WTC11 (cell line): ENCODE data around the gene IL17RB. TPM values are rescaled to one million over a fixed set of nuclear protein-coding genes. Genes with fewer than 3 reads are reported as not detected.

Experiments
- ATAC-seq: fragments of 200-7000 bp; cut with Tn5 transposase; 2 replicates; pipeline ENCODE4 v1.10.0; 2021; ENCODE audit warnings: mild to moderate bottlenecking, moderate library complexity
- CTCF ChIA-PET: fragments of 300-600 bp; sonication (Branson Sonifier 250); formaldehyde crosslinking; loops from one replicate; lab custom pipeline; 2021; ENCODE audit warnings: antibody characterized with exemption; lab: Charles Lee
- POLR2A ChIA-PET: fragments of 350-600 bp; sonication (Branson Sonifier 250); formaldehyde crosslinking; loops from one replicate; lab custom pipeline; 2021; ENCODE audit warnings: antibody characterized with exemption; lab: Charles Lee
- DNase-seq: peaks from one replicate; pipeline ENCODE4 v3.0.0; 2021; ENCODE audit warnings: low spot score
- H3K27ac Mint-ChIP-seq: 2 replicates; pipeline ENCODE4 v1.8.0; 2021; ENCODE audit warnings: mixed read lengths
- H3K27me3 Mint-ChIP-seq: 2 replicates; pipeline ENCODE4 v1.8.0; 2021; ENCODE audit warnings: low read depth, mild to moderate bottlenecking, moderate library complexity, mixed read lengths
- H3K36me3 Mint-ChIP-seq: 2 replicates; pipeline ENCODE4 v1.8.0; 2021; ENCODE audit warnings: mixed read lengths
- H3K4me1 Mint-ChIP-seq: 2 replicates; pipeline ENCODE4 v1.8.0; 2022; ENCODE audit warnings: mixed read lengths
- H3K4me3 Mint-ChIP-seq: 2 replicates; pipeline ENCODE4 v1.8.0; 2021; ENCODE audit warnings: mild to moderate bottlenecking, moderate library complexity, mixed read lengths
- H3K9me3 Mint-ChIP-seq: 2 replicates; pipeline ENCODE4 v1.8.0; 2021; ENCODE audit warnings: mixed read lengths
- ARID4B ChIP-seq: sonication (generic); formaldehyde crosslinking; IDR thresholded peaks from 2 replicates; pipeline ENCODE4 v1.8.0; 2023; ENCODE audit warnings: missing genetic modification reagents, mild to moderate bottlenecking, borderline replicate concordance
- ATF1 ChIP-seq: sonication (generic); formaldehyde crosslinking; IDR thresholded peaks from 2 replicates; pipeline ENCODE4 v1.8.1; 2023; ENCODE audit warnings: mild to moderate bottlenecking, moderate library complexity, missing genetic modification reagents
- ATF3 ChIP-seq: sonication (generic); formaldehyde crosslinking; conservative IDR thresholded peaks from 2 replicates; pipeline ENCODE4 v1.8.1; 2022; ENCODE audit warnings: mild to moderate bottlenecking, missing genetic modification reagents
- CREM ChIP-seq: sonication (generic); formaldehyde crosslinking; IDR thresholded peaks from 2 replicates; pipeline ENCODE4 v1.8.1; 2022; ENCODE audit warnings: mild to moderate bottlenecking, missing genetic modification reagents, moderate library complexity
- E2F1 ChIP-seq: sonication (generic); formaldehyde crosslinking; IDR thresholded peaks from 2 replicates; pipeline ENCODE4 v1.8.0; 2022; ENCODE audit warnings: mild to moderate bottlenecking, missing genetic modification reagents
- EMX1 ChIP-seq: fragments of 250-450 bp; sonication (Bioruptor Pico); IDR thresholded peaks from 2 replicates; pipeline ENCODE4 v1.8.0; 2021; ENCODE audit warnings: mild to moderate bottlenecking
- ESRRA ChIP-seq: sonication (generic); formaldehyde crosslinking; IDR thresholded peaks from 2 replicates; pipeline ENCODE4 v1.8.1; 2022; ENCODE audit warnings: mild to moderate bottlenecking, missing genetic modification reagents, borderline replicate concordance
- GABPB1 ChIP-seq: sonication (generic); formaldehyde crosslinking; IDR thresholded peaks from 2 replicates; pipeline ENCODE4 v1.8.1; 2023; ENCODE audit warnings: mild to moderate bottlenecking, missing genetic modification reagents
- HMGXB4 ChIP-seq: sonication (generic); formaldehyde crosslinking; IDR thresholded peaks from 2 replicates; pipeline ENCODE4 v1.8.1; 2023; ENCODE audit warnings: mild to moderate bottlenecking, moderate library complexity, missing genetic modification reagents
- JUN ChIP-seq: sonication (generic); formaldehyde crosslinking; IDR thresholded peaks from 2 replicates; pipeline ENCODE4 v1.8.0; 2023; ENCODE audit warnings: mild to moderate bottlenecking, missing genetic modification reagents
- KAT7 ChIP-seq: sonication (generic); formaldehyde crosslinking; IDR thresholded peaks from 2 replicates; pipeline ENCODE4 v1.8.1; 2023; ENCODE audit warnings: missing genetic modification reagents, mild to moderate bottlenecking, borderline replicate concordance
- MAX ChIP-seq: sonication (generic); formaldehyde crosslinking; IDR thresholded peaks from 2 replicates; pipeline ENCODE4 v1.8.0; 2022; ENCODE audit warnings: mild to moderate bottlenecking, missing genetic modification reagents
- NFATC4 ChIP-seq: fragments of 250-450 bp; sonication (Bioruptor Pico); IDR thresholded peaks from 2 replicates; pipeline ENCODE4 v1.9.0; 2021; ENCODE audit warnings: mild to moderate bottlenecking
- NFYB ChIP-seq: sonication (generic); formaldehyde crosslinking; conservative IDR thresholded peaks from 2 replicates; pipeline ENCODE4 v1.8.0; 2022; ENCODE audit warnings: low read depth, missing genetic modification reagents
- NR3C1 ChIP-seq: sonication (generic); formaldehyde crosslinking; conservative IDR thresholded peaks from 2 replicates; pipeline ENCODE4 v1.8.1; 2023; ENCODE audit warnings: low read depth, mild to moderate bottlenecking, missing genetic modification reagents
- RELA ChIP-seq: sonication (generic); formaldehyde crosslinking; IDR thresholded peaks from 2 replicates; pipeline ENCODE4 v1.8.1; 2022; ENCODE audit warnings: missing genetic modification reagents, mild to moderate bottlenecking, borderline replicate concordance
- SMAD4 ChIP-seq: sonication (generic); formaldehyde crosslinking; IDR thresholded peaks from 2 replicates; pipeline ENCODE4 v1.8.0; 2022; ENCODE audit warnings: mild to moderate bottlenecking, missing genetic modification reagents
- SP1 ChIP-seq: sonication (generic); formaldehyde crosslinking; conservative IDR thresholded peaks from 2 replicates; pipeline ENCODE4 v1.8.1; 2022; ENCODE audit warnings: missing genetic modification reagents
- TEAD4 ChIP-seq: sonication (generic); formaldehyde crosslinking; IDR thresholded peaks from 2 replicates; pipeline ENCODE4 v1.8.0; 2022; ENCODE audit warnings: mild to moderate bottlenecking, missing genetic modification reagents
- ZNF232 ChIP-seq: sonication (generic); formaldehyde crosslinking; IDR thresholded peaks from 2 replicates; pipeline ENCODE4 v1.8.0; 2022; ENCODE audit warnings: mild to moderate bottlenecking, missing genetic modification reagents
- ZNF416 ChIP-seq: fragments of 250-450 bp; sonication (Bioruptor Pico); IDR thresholded peaks from 2 replicates; pipeline ENCODE4 v1.9.0; 2021; ENCODE audit warnings: mild to moderate bottlenecking, inconsistent platforms
- ZNF425 ChIP-seq: fragments of 250-450 bp; sonication (Bioruptor Pico); conservative IDR thresholded peaks from 2 replicates; pipeline ENCODE4 v1.9.0; 2021; ENCODE audit warnings: mild to moderate bottlenecking
- total RNA-seq: library from RNA; stranded (reverse); gene quantifications from 3 replicates; pipeline ENCODE4 v1.2.3, GENCODE V29; 2021

IL17RB gene
- total RNA-seq, 1 experiment from 2014 or later, result 5.6 TPM

GRCh38 chr3:53846134-53846850, at the start of gene IL17RB, which contains the start of gene CHDH (continued):
- TF ChIP-seq ZNF425 (CRISPR knock-in tag) (no peak), RELA (CRISPR knock-in tag) (peak; percentile 67), ATF1 (CRISPR knock-in tag) (no peak; the same call in 1 of the 2 replicates), SMAD4 (no peak), GABPB1 (no peak; the same call in 1 of the 2 replicates), ZNF416 (CRISPR knock-in tag) (no peak), SP1 (CRISPR knock-in tag) (peak; percentile 88), HMGXB4 (CRISPR knock-in tag) (peak; percentile 88), KAT7 (CRISPR knock-in tag) (peak; percentile 78; the same call in 1 of the 2 replicates), JUN (CRISPR knock-in tag) (peak; percentile 70; the same call in 1 of the 2 replicates), NR3C1 (CRISPR knock-in tag) (peak; percentile 93), MAX (CRISPR knock-in tag) (peak; percentile 96), CREM (CRISPR knock-in tag) (peak; percentile 89), ATF3 (peak; percentile 66; the same call in 1 of the 2 replicates), E2F1 (peak; percentile 87), TEAD4 (CRISPR knock-in tag) (no peak)

GRCh38 chr3:53798144-53798543, 48.2 kb upstream of the IL17RB start:
- H3K4me1 Mint-ChIP-seq, result no peaks in the 10 kb centered on the region; the same call in 1 of the 2 replicates
- ChIA-PET CTCF (no interaction called here), POLR2A (no interaction called here)
- DNase-seq (no peak), ATAC-seq (no peak)
- TF ChIP-seq ESRRA (CRISPR knock-in tag) (no peak), NFATC4 (CRISPR knock-in tag) (no peak), NFYB (no peak), CREM (CRISPR knock-in tag) (no peak), ARID4B (no peak), NR3C1 (CRISPR knock-in tag) (no peak), TEAD4 (CRISPR knock-in tag) (no peak), EMX1 (CRISPR knock-in tag) (no peak), ZNF232 (CRISPR knock-in tag) (no peak)
- TF ChIP-seq, all 79 proteins: peak for 0
- Mint-ChIP-seq H3K27ac (no peak overlapping the region), H3K27me3 (no peaks in the 10 kb centered on the region), H3K9me3 (no peaks in the 10 kb centered on the region), H3K4me3 (no peak overlapping the region), H3K36me3 (no peaks in the 10 kb centered on the region)
